NCI-H69 (cell line): Measurements from ENCODE around the gene TBC1D24.
"Not testable (repeated sequence)": the region's sequence is repeated elsewhere in the genome, so short reads cannot be mapped to it uniquely, and the experiment has no call there.

ENCODE experiments used
- DNase-seq: peaks from one replicate; lab custom pipeline; 2025; lab: John Stamatoyannopoulos, UW

Gene TBC1D24

GRCh38 chr16:2468725-2469398, 6.1 kb upstream of the TBC1D24 start:
- peak; percentile 99 for DNase-seq

GRCh38 chr16:2469399-2470233, 5.3 kb upstream of the TBC1D24 start:
- peak; percentile 71 for DNase-seq

GRCh38 chr16:2470234-2470601, 4.7 kb upstream of the TBC1D24 start:
- no peak for DNase-seq

GRCh38 chr16:2470603-2471015, 4.3 kb upstream of the TBC1D24 start:
- peak; percentile 90 for DNase-seq

- peak; percentile 96 for DNase-seq
These were observed 3.8 kb upstream of the TBC1D24 start, which contains the start of gene NTN3 for GRCh38 chr16:2471016-2471652. Gene NTN3, plus strand, starts transcription at chr16:2471297. Its CDS starts 405 bp downstream, at chr16:2471702.

- peak; percentile 83 for DNase-seq
These were observed 3.1 kb upstream of the TBC1D24 start for GRCh38 chr16:2471653-2472487.

- no peak for DNase-seq
These were observed 2.5 kb upstream of the TBC1D24 start for GRCh38 chr16:2472488-2472864.

GRCh38 chr16:2472885-2473445, 2.0 kb upstream of the TBC1D24 start:
- no peak for DNase-seq

GRCh38 chr16:2473446-2473926, 1.4 kb upstream of the TBC1D24 start:
- DNase-seq = peak; percentile 83

- peak; percentile 83 for DNase-seq
These were observed 689 bp upstream of the TBC1D24 start for GRCh38 chr16:2473999-2474876.

GRCh38 chr16:2475413-2476344, 752 bp downstream of the TBC1D24 start:
- DNase-seq = peak; percentile 71

- DNase-seq = no peak
These were observed 1.4 kb downstream of the TBC1D24 start for GRCh38 chr16:2476345-2476720.

- no peak for DNase-seq
These were observed 1.8 kb downstream of the TBC1D24 start for GRCh38 chr16:2476741-2477140.

- no peak for DNase-seq
These were observed 2.4 kb downstream of the TBC1D24 start for GRCh38 chr16:2477327-2477726.

- peak; percentile 85 for DNase-seq
These were observed 3.4 kb downstream of the TBC1D24 start for GRCh38 chr16:2478279-2478678.

- not testable (repeated sequence) for DNase-seq
These were observed 5.1 kb downstream of the TBC1D24 start for GRCh38 chr16:2479996-2480395.

- DNase-seq = no peak
These were observed 6.0 kb downstream of the TBC1D24 start for GRCh38 chr16:2480948-2481347.

GRCh38 chr16:2481676-2482075, 6.7 kb downstream of the TBC1D24 start:
- DNase-seq = no peak

- no peak for DNase-seq
These were observed 7.3 kb downstream of the TBC1D24 start for GRCh38 chr16:2482249-2482648.
